MCF 10A (cell line): ENCODE results near the gene GRIK2. TPM values are rescaled to one million over a fixed set of nuclear protein-coding genes. Genes with fewer than 3 reads are reported as not detected.

ENCODE experiments used
- BruUV-seq: library from RNA; stranded (reverse); fragments of 400-500 nt; replicated peaks from 2 replicates; lab custom pipeline; 2021; lab: Mats Ljungman, UMichigan
- CTCF ChIA-PET: fragments of 300-600 bp; sonication (Branson Sonifier 250); formaldehyde crosslinking; extraction: SDS; loops from one replicate; lab custom pipeline; 2021; ENCODE audit warnings: antibody characterized with exemption, inconsistent platforms; lab: Yijun Ruan, JAX
- POLR2A ChIA-PET: fragments of 300-600, 350-650 bp; sonication (Branson Sonifier 250); formaldehyde crosslinking; extraction: SDS; loops from one replicate; lab custom pipeline; 2020; ENCODE audit warnings: antibody characterized with exemption, inconsistent platforms; lab: Yijun Ruan, JAX
- DNase-seq: peaks from one replicate; pipeline ENCODE4 v3.0.0-alpha.2; 2018; ENCODE audit not compliant: unreplicated experiment
- H3K27ac Mint-ChIP-seq: one replicate; pipeline ENCODE4 v1.8.0; 2022; ENCODE audit warnings: mild to moderate bottlenecking, low read depth, mixed read lengths; ENCODE audit not compliant: unreplicated experiment
- H3K27me3 Mint-ChIP-seq: one replicate; pipeline ENCODE4 v1.8.0; 2022; ENCODE audit warnings: mixed read lengths; ENCODE audit not compliant: insufficient read depth, unreplicated experiment
- H3K36me3 Mint-ChIP-seq: one replicate; pipeline ENCODE4 v1.8.0; 2022; ENCODE audit warnings: mild to moderate bottlenecking, moderate library complexity, mixed read lengths; ENCODE audit not compliant: insufficient read depth, unreplicated experiment
- H3K4me1 Mint-ChIP-seq: one replicate; pipeline ENCODE4 v1.8.0; 2022; ENCODE audit warnings: mixed read lengths; ENCODE audit not compliant: insufficient read depth, unreplicated experiment
- H3K4me3 Mint-ChIP-seq: one replicate; pipeline ENCODE4 v1.8.0; 2022; ENCODE audit warnings: mild to moderate bottlenecking, moderate library complexity, mixed read lengths; ENCODE audit not compliant: unreplicated experiment
- H3K9me3 Mint-ChIP-seq: one replicate; pipeline ENCODE4 v1.8.0; 2022; ENCODE audit warnings: mixed read lengths; ENCODE audit not compliant: unreplicated experiment
- CTCF ChIP-seq: fragments of 200-600 bp; IDR thresholded peaks from one replicate; pipeline ENCODE4 v1.8.0; 2022; ENCODE audit warnings: antibody characterized with exemption, mild to moderate bottlenecking; ENCODE audit not compliant: unreplicated experiment
- intact Hi-C: fragments of 100-400 bp; cut with micrococcal nuclease; formaldehyde crosslinking; loops from 2 replicates; pipeline ENCODE4 v1.14.1; 2022
- total RNA-seq: library from RNA; stranded (reverse); gene quantifications from 2 replicates; pipeline ENCODE4 v1.2.3, GENCODE V29; 2022

GRIK2 gene
- total RNA-seq, 1 experiment from 2014 or later: 0.89 TPM

- Mint-ChIP-seq H3K4me1 (no peaks in the 10 kb centered on the region), H3K36me3 (peaks cover 7% of the 10 kb centered on the region), H3K9me3 (peaks cover 8% of the 10 kb centered on the region), H3K27ac (no peak overlapping the region), H3K4me3 (no peak overlapping the region), H3K27me3 (no peaks in the 10 kb centered on the region)
- no TSS peak for BruUV-seq
- TF ChIP-seq CTCF: no peak
- ChIA-PET CTCF (no interaction called here), POLR2A (no interaction called here)
- intact Hi-C loops: no loop called here
- DNase-seq: no peak
Measured at GRCh38 chr6:101400326-101401135, 7.0 kb downstream of the GRIK2 start.

- DNase-seq: no peak
- H3K36me3 Mint-ChIP-seq: peaks cover 7% of the 10 kb centered on the region
- POLR2A ChIA-PET: no interaction called here
- H3K4me3 Mint-ChIP-seq: no peak overlapping the region
- H3K27ac Mint-ChIP-seq: no peak overlapping the region
- CTCF ChIA-PET: no interaction called here
- peaks cover 8% of the 10 kb centered on the region for H3K9me3 Mint-ChIP-seq
- BruUV-seq: no TSS peak
- no peaks in the 10 kb centered on the region for H3K27me3 Mint-ChIP-seq
- intact Hi-C loops: no loop called here
- no peak for TF ChIP-seq CTCF
- no peaks in the 10 kb centered on the region for H3K4me1 Mint-ChIP-seq
Measured at GRCh38 chr6:101401171-101401570, 7.7 kb downstream of the GRIK2 start.

- intact Hi-C loops: no loop called here
- Mint-ChIP-seq H3K27me3 (no peaks in the 10 kb centered on the region), H3K4me1 (no peaks in the 10 kb centered on the region), H3K27ac (no peak overlapping the region), H3K36me3 (peaks cover 7% of the 10 kb centered on the region), H3K4me3 (no peak overlapping the region), H3K9me3 (peaks cover 8% of the 10 kb centered on the region)
- BruUV-seq: no TSS peak
- DNase-seq: no peak
- TF ChIP-seq CTCF: no peak
- POLR2A ChIA-PET: no interaction called here
- CTCF ChIA-PET: no interaction called here
Measured at GRCh38 chr6:101401792-101402621, 8.5 kb downstream of the GRIK2 start.

- Mint-ChIP-seq H3K9me3 (peaks cover 8% of the 10 kb centered on the region), H3K27ac (no peak overlapping the region), H3K4me3 (no peak overlapping the region), H3K27me3 (no peaks in the 10 kb centered on the region), H3K4me1 (no peaks in the 10 kb centered on the region), H3K36me3 (peaks cover 7% of the 10 kb centered on the region)
- no TSS peak for BruUV-seq
- CTCF ChIA-PET: no interaction called here
- POLR2A ChIA-PET: no interaction called here
- intact Hi-C loops: no loop called here
- TF ChIP-seq CTCF: no peak
- DNase-seq: no peak
Measured at GRCh38 chr6:101402622-101403031, 9.1 kb downstream of the GRIK2 start.
